ENCODE data around the gene GNAT3. TPM values are rescaled to one million over a fixed set of nuclear protein-coding genes. Genes with fewer than 3 reads are reported as not detected.

GNAT3 gene
- total and polyA plus RNA-seq, 4 donors = not detected

DNA sequence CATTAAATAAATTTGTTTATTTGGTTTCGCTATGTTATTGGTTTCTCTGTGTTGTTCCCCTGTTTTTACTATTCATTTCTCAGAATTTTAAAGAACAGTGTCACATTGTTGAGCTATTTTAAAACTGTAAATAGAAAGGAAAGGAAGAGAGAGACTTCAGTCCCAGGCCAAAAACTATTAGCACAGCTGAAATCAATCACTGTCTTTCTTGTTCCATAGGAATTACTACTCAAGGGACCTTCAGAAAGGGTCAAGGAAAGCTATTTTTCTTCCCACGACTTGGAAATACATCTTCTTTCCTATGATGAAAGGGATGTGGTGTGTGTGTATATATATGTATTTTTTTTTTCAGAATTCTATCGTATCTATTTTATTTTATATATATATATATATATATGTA is 29.0 kb upstream of the GNAT3 start:
- WGBS = 71% methylated on average over 3 of the region's 3 CpGs
- H3K9me3 ChIP-seq (ENCODE audit: control insufficient read depth in 4 of 4, low read length in 3 of 4) = no peaks in the 10 kb centered on the region
- DNase-seq (ENCODE audit: low spot score) = no peak
- TF ChIP-seq HNF4A (conservative IDR thresholded peaks at IDR 0.05) (no peak), EGR1 (IDR thresholded peaks at IDR 0.05; ENCODE audit: low read depth in 2 of 2) (no peak), RXRA (IDR thresholded peaks at IDR 0.05) (no peak), FOXA2 (IDR thresholded peaks at IDR 0.05) (no peak), JUND (IDR thresholded peaks at IDR 0.05) (no peak), NR2F2 (IDR thresholded peaks at IDR 0.05) (no peak), YY1 (IDR thresholded peaks at IDR 0.05) (no peak), RAD21 (IDR thresholded peaks at IDR 0.05) (no peak), HNF4G (IDR thresholded peaks at IDR 0.05) (no peak), TAF1 (conservative IDR thresholded peaks at IDR 0.05) (no peak), GABPA (IDR thresholded peaks at IDR 0.05 in 1 of 2, conservative IDR thresholded peaks at IDR 0.05 in 1 of 2) (no peak)
- TF ChIP-seq, protein P1, sequence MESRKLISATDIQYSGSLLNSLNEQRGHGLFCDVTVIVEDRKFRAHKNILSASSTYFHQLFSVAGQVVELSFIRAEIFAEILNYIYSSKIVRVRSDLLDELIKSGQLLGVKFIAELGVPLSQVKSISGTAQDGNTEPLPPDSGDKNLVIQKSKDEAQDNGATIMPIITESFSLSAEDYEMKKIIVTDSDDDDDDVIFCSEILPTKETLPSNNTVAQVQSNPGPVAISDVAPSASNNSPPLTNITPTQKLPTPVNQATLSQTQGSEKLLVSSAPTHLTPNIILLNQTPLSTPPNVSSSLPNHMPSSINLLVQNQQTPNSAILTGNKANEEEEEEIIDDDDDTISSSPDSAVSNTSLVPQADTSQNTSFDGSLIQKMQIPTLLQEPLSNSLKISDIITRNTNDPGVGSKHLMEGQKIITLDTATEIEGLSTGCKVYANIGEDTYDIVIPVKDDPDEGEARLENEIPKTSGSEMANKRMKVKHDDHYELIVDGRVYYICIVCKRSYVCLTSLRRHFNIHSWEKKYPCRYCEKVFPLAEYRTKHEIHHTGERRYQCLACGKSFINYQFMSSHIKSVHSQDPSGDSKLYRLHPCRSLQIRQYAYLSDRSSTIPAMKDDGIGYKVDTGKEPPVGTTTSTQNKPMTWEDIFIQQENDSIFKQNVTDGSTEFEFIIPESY (IDR thresholded peaks at IDR 0.05) = no peak
- TF ChIP-seq, protein P2, sequence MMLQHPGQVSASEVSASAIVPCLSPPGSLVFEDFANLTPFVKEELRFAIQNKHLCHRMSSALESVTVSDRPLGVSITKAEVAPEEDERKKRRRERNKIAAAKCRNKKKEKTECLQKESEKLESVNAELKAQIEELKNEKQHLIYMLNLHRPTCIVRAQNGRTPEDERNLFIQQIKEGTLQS (IDR thresholded peaks at IDR 0.05) = no peak
- TF ChIP-seq, protein P3, sequence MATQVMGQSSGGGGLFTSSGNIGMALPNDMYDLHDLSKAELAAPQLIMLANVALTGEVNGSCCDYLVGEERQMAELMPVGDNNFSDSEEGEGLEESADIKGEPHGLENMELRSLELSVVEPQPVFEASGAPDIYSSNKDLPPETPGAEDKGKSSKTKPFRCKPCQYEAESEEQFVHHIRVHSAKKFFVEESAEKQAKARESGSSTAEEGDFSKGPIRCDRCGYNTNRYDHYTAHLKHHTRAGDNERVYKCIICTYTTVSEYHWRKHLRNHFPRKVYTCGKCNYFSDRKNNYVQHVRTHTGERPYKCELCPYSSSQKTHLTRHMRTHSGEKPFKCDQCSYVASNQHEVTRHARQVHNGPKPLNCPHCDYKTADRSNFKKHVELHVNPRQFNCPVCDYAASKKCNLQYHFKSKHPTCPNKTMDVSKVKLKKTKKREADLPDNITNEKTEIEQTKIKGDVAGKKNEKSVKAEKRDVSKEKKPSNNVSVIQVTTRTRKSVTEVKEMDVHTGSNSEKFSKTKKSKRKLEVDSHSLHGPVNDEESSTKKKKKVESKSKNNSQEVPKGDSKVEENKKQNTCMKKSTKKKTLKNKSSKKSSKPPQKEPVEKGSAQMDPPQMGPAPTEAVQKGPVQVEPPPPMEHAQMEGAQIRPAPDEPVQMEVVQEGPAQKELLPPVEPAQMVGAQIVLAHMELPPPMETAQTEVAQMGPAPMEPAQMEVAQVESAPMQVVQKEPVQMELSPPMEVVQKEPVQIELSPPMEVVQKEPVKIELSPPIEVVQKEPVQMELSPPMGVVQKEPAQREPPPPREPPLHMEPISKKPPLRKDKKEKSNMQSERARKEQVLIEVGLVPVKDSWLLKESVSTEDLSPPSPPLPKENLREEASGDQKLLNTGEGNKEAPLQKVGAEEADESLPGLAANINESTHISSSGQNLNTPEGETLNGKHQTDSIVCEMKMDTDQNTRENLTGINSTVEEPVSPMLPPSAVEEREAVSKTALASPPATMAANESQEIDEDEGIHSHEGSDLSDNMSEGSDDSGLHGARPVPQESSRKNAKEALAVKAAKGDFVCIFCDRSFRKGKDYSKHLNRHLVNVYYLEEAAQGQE (IDR thresholded peaks at IDR 0.05) = no peak
- TF ChIP-seq, protein P4, sequence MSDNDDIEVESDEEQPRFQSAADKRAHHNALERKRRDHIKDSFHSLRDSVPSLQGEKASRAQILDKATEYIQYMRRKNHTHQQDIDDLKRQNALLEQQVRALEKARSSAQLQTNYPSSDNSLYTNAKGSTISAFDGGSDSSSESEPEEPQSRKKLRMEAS (IDR thresholded peaks at IDR 0.05) = no peak
- TF ChIP-seq, protein P5, sequence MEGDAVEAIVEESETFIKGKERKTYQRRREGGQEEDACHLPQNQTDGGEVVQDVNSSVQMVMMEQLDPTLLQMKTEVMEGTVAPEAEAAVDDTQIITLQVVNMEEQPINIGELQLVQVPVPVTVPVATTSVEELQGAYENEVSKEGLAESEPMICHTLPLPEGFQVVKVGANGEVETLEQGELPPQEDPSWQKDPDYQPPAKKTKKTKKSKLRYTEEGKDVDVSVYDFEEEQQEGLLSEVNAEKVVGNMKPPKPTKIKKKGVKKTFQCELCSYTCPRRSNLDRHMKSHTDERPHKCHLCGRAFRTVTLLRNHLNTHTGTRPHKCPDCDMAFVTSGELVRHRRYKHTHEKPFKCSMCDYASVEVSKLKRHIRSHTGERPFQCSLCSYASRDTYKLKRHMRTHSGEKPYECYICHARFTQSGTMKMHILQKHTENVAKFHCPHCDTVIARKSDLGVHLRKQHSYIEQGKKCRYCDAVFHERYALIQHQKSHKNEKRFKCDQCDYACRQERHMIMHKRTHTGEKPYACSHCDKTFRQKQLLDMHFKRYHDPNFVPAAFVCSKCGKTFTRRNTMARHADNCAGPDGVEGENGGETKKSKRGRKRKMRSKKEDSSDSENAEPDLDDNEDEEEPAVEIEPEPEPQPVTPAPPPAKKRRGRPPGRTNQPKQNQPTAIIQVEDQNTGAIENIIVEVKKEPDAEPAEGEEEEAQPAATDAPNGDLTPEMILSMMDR (IDR thresholded peaks at IDR 0.05; ENCODE audit: low read depth, low read length, missing input control) = no peak
- no peaks in the 10 kb centered on the region for H3K4me1 ChIP-seq (ENCODE audit: control insufficient read depth in 4 of 4, insufficient read depth in 4 of 4, low read length in 3 of 4)
- H3K27ac ChIP-seq (ENCODE audit: low read depth in 1 of 2, low read length in 2 of 2) = no peak overlapping the region
- H3K4me3 ChIP-seq (ENCODE audit: low read depth in 1 of 3, low read length in 3 of 3) = no peak overlapping the region
- H3K36me3 ChIP-seq (ENCODE audit: control insufficient read depth in 4 of 4, insufficient read depth in 3 of 4, low read depth in 1 of 4, low read length in 3 of 4) = no peaks in the 10 kb centered on the region
- H3K9ac ChIP-seq (ENCODE audit: low read depth in 1 of 2, low read length in 2 of 2) = no peak overlapping the region
- no peaks in the 10 kb centered on the region for H3K27me3 ChIP-seq (ENCODE audit: control insufficient read depth in 4 of 4, insufficient read depth in 4 of 4, low read length in 3 of 4)

DNA sequence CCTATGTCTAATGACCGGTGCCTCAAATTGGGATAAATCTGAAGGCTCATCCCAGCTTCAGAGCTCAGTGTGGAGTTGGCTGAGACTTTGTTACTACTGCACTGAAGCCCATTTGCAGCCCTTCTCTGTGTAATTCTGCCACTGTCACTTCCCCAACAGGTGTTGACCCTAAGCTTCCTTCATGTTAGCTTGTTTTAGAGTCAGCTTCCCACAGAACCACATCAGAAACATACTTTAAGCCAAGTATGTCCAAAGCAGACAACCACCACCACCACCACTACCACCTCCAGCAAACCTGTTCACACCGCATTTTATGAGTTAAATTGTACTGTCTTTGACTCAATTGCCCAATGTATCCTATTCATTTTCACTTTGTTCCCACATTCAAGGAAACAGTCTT is 25.2 kb upstream of the GNAT3 start:
- H3K4me1 ChIP-seq (ENCODE audit: control insufficient read depth in 4 of 4, insufficient read depth in 4 of 4, low read length in 3 of 4) = no peaks in the 10 kb centered on the region
- no peak for DNase-seq (ENCODE audit: low spot score)
- no peaks in the 10 kb centered on the region for H3K9me3 ChIP-seq (ENCODE audit: control insufficient read depth in 4 of 4, low read length in 3 of 4)
- H3K36me3 ChIP-seq (ENCODE audit: control insufficient read depth in 4 of 4, insufficient read depth in 3 of 4, low read depth in 1 of 4, low read length in 3 of 4) = no peaks in the 10 kb centered on the region
- H3K27ac ChIP-seq (ENCODE audit: low read depth in 1 of 2, low read length in 2 of 2) = no peak overlapping the region
- H3K27me3 ChIP-seq (ENCODE audit: control insufficient read depth in 4 of 4, insufficient read depth in 4 of 4, low read length in 3 of 4) = no peaks in the 10 kb centered on the region
- H3K4me3 ChIP-seq (ENCODE audit: low read depth in 1 of 3, low read length in 3 of 3) = no peak overlapping the region
- H3K9ac ChIP-seq (ENCODE audit: low read depth in 1 of 2, low read length in 2 of 2) = no peak overlapping the region
- TF ChIP-seq HNF4G (IDR thresholded peaks at IDR 0.05) (no peak), YY1 (IDR thresholded peaks at IDR 0.05) (no peak), JUND (IDR thresholded peaks at IDR 0.05) (no peak)
- TF ChIP-seq, protein P3 (IDR thresholded peaks at IDR 0.05) = no peak
- TF ChIP-seq, protein P4 (IDR thresholded peaks at IDR 0.05) = no peak
- TF ChIP-seq, protein P5 (IDR thresholded peaks at IDR 0.05; ENCODE audit: low read depth, low read length, missing input control) = no peak
- 91% methylated on average over 2 of the region's 2 CpGs for WGBS

Data from liver (tissue), 9 donors.